Astrocyte (in vitro differentiated cells and primary cell): Measurements from ENCODE around the gene SBF1. TPM values are rescaled to one million over a fixed set of nuclear protein-coding genes. Genes with fewer than 3 reads are reported as not detected.
A peak's percentile ranks its signal among the peaks of the same experiment; 100 is the strongest.

Source experiments
- DNase-seq: peaks from one replicate; pipeline ENCODE4 v3.0.0-alpha.2; 2010; ENCODE audit warnings: low read depth
- FAIRE-seq: peaks from 2 replicates; lab custom pipeline; 2011; peaks lifted over from hg19 to GRCh38; lab: Jason Lieb, UNC
- H2AFZ ChIP-seq: 2 replicates; pipeline ENCODE4 v1.6.0; 2012; ENCODE audit warnings: low read depth, low read length, inconsistent platforms
- H3K27ac ChIP-seq: 2 replicates; pipeline ENCODE4 v1.5.1; 2011; ENCODE audit warnings: low read depth, low read length, inconsistent platforms
- H3K27me3 ChIP-seq: 2 replicates; pipeline ENCODE4 v1.6.0; 2011; ENCODE audit warnings: low read length, inconsistent platforms; ENCODE audit not compliant: insufficient read depth
- H3K36me3 ChIP-seq: 2 replicates; pipeline ENCODE4 v1.5.1; 2011; ENCODE audit warnings: low read length, inconsistent platforms; ENCODE audit not compliant: insufficient read depth
- H3K4me1 ChIP-seq: 2 replicates; pipeline ENCODE4 v1.5.1; 2011; ENCODE audit warnings: low read length, inconsistent platforms; ENCODE audit not compliant: insufficient read depth
- H3K4me2 ChIP-seq: 2 replicates; pipeline ENCODE4 v1.6.0; 2012; ENCODE audit warnings: low read length, inconsistent platforms
- H3K4me3 ChIP-seq: 2 replicates; pipeline ENCODE4 v1.5.1; 2011; ENCODE audit warnings: low read depth, mild to moderate bottlenecking, low read length, inconsistent platforms; ENCODE audit not compliant: insufficient read depth
- H3K79me2 ChIP-seq: 2 replicates; pipeline ENCODE4 v1.6.0; 2012; ENCODE audit warnings: mild to moderate bottlenecking, low read length, inconsistent platforms; ENCODE audit not compliant: insufficient read depth
- H3K9ac ChIP-seq: 2 replicates; pipeline ENCODE4 v1.6.0; 2012; ENCODE audit warnings: mild to moderate bottlenecking, low read length, inconsistent platforms
- H3K9me3 ChIP-seq: 2 replicates; pipeline ENCODE4 v1.5.1; 2012; ENCODE audit warnings: low read depth, mild to moderate bottlenecking, low read length, inconsistent platforms; ENCODE audit not compliant: insufficient read depth
- H4K20me1 ChIP-seq: 2 replicates; pipeline ENCODE4 v1.6.0; 2012; ENCODE audit warnings: low read length, inconsistent platforms; ENCODE audit not compliant: insufficient read depth
- H3K27ac Mint-ChIP-seq: one replicate; pipeline ENCODE4 v1.8.0; 2021; ENCODE audit warnings: mild to moderate bottlenecking, mixed read lengths; ENCODE audit not compliant: unreplicated experiment
- H3K27me3 Mint-ChIP-seq: one replicate; pipeline ENCODE4 v1.8.0; 2021; ENCODE audit warnings: low read depth, mixed read lengths; ENCODE audit not compliant: unreplicated experiment
- H3K36me3 Mint-ChIP-seq: one replicate; pipeline ENCODE4 v1.8.0; 2021; ENCODE audit warnings: low read depth, mixed read lengths; ENCODE audit not compliant: unreplicated experiment
- H3K4me1 Mint-ChIP-seq: one replicate; pipeline ENCODE4 v1.8.0; 2021; ENCODE audit warnings: low read depth, mixed read lengths; ENCODE audit not compliant: unreplicated experiment
- H3K4me3 Mint-ChIP-seq: one replicate; pipeline ENCODE4 v1.8.0; 2021; ENCODE audit warnings: mild to moderate bottlenecking, moderate library complexity, mixed read lengths; ENCODE audit not compliant: unreplicated experiment
- H3K9me3 Mint-ChIP-seq: one replicate; pipeline ENCODE4 v1.8.0; 2021; ENCODE audit warnings: mild to moderate bottlenecking, mixed read lengths; ENCODE audit not compliant: unreplicated experiment
- CTCF ChIP-seq: IDR thresholded peaks from 2 replicates; pipeline ENCODE4 v1.5.1; 2011; ENCODE audit warnings: low read depth, mild to moderate bottlenecking, inconsistent platforms, low read length, moderate library complexity; ENCODE audit not compliant: insufficient read depth
- EZH2 ChIP-seq: IDR thresholded peaks from 2 replicates; pipeline ENCODE4 v1.6.1; 2012; ENCODE audit warnings: mild to moderate bottlenecking, low read length, inconsistent platforms; ENCODE audit not compliant: insufficient read depth
- total RNA-seq: library from RNA; stranded (reverse); gene quantifications from 2 replicates; pipeline ENCODE4 v1.2.1, GENCODE V29; 2021

The SBF1 gene
- total RNA-seq, 1 donor from 2014 or later = 75.4 TPM

- H3K9me3 Mint-ChIP-seq = peaks cover 3% of the 10 kb centered on the region
- peak overlapping the region; percentile 57 for H3K4me2 ChIP-seq
- no peak overlapping the region for H2AFZ ChIP-seq
- H3K27ac ChIP-seq = no peak overlapping the region
- peaks cover 6% of the 10 kb centered on the region for H3K4me1 Mint-ChIP-seq
- H3K27me3 ChIP-seq = peaks cover 17% of the 10 kb centered on the region
- FAIRE-seq = no peak
- TF ChIP-seq EZH2 (no peak), CTCF (no peak)
- peak overlapping the region; percentile 80 for H3K4me3 Mint-ChIP-seq
- H3K4me1 ChIP-seq = peaks cover 7% of the 10 kb centered on the region
- H3K36me3 Mint-ChIP-seq = peaks cover 8% of the 10 kb centered on the region
- H3K9me3 ChIP-seq = no peaks in the 10 kb centered on the region
- H3K79me2 ChIP-seq = no peaks in the 10 kb centered on the region
- peak overlapping the region; percentile 14 for H3K9ac ChIP-seq
- no peaks in the 10 kb centered on the region for H3K36me3 ChIP-seq
- no peaks in the 10 kb centered on the region for H4K20me1 ChIP-seq
- no peak for DNase-seq
- H3K4me3 ChIP-seq = no peak overlapping the region
- no peak overlapping the region for H3K27ac Mint-ChIP-seq
- H3K27me3 Mint-ChIP-seq = peaks cover 26% of the 10 kb centered on the region
These were observed 7.6 kb upstream of the SBF1 start for GRCh38 chr22:50482107-50483074.

- TF ChIP-seq CTCF = no peak
- peak; percentile 58 for TF ChIP-seq EZH2
- Histone ChIP-seq H3K4me2 (peak within 1 kb of the TSS; percentile 57), H3K4me1 (peaks cover 2% of the 10 kb centered on the region), H4K20me1 (no peaks in the 10 kb centered on the region), H3K36me3 (no peaks in the 10 kb centered on the region), H2AFZ (peak within 1 kb of the TSS; percentile 52), H3K79me2 (no peaks in the 10 kb centered on the region), H3K4me3 (no peak within 1 kb of the TSS), H3K9me3 (no peaks in the 10 kb centered on the region), H3K27ac (no peak within 1 kb of the TSS), H3K9ac (peak within 1 kb of the TSS; percentile 14), H3K27me3 (peaks cover 17% of the 10 kb centered on the region)
- H3K9me3 Mint-ChIP-seq = peaks cover 3% of the 10 kb centered on the region
- peaks cover 8% of the 10 kb centered on the region for H3K36me3 Mint-ChIP-seq
- FAIRE-seq (no peak), DNase-seq (no peak)
- peaks cover 6% of the 10 kb centered on the region for H3K4me1 Mint-ChIP-seq
- H3K4me3 Mint-ChIP-seq = peak within 1 kb of the TSS; percentile 81
- H3K27me3 Mint-ChIP-seq = peaks cover 31% of the 10 kb centered on the region
- H3K27ac Mint-ChIP-seq = peak within 1 kb of the TSS; percentile 26
These were observed 6.7 kb upstream of the SBF1 start, which contains the start of gene ADM2 for GRCh38 chr22:50481440-50482106. TSS of gene ADM2 (plus strand) at chr22:50481543. CDS start at chr22:50481848, 305 bp downstream.
